H1 (cell line): ENCODE data around the gene PIGS. TPM values are rescaled to one million over a fixed set of nuclear protein-coding genes. Genes with fewer than 3 reads are reported as not detected.

Experiments used
- CTCF ChIA-PET: fragments of 300-600 bp; sonication (Branson Sonifier 250); formaldehyde crosslinking; loops from one replicate; lab custom pipeline; 2021; ENCODE audit not compliant: partially characterized antibody; lab: Charles Lee
- POLR2A ChIA-PET: fragments of 300-600 bp; sonication (Branson Sonifier 250); formaldehyde crosslinking; loops from one replicate; lab custom pipeline; 2021; ENCODE audit warnings: inconsistent platforms; ENCODE audit not compliant: partially characterized antibody; lab: Charles Lee
- DNase-seq, 2 experiments: peaks; one replicate each; pipeline versions ENCODE4 v3.0.0 to v3.0.0-alpha.2; 2010 to 2022; ENCODE audit warnings: low spot score in 2 of 2, low read depth in 1 of 2, mixed read lengths in 1 of 2
- FAIRE-seq: peaks from 2 replicates; lab custom pipeline; 2011; peaks lifted over from hg19 to GRCh38; lab: Jason Lieb, UNC
- H2AFZ ChIP-seq: 2 replicates; pipeline ENCODE4 v1.8.1; 2012; ENCODE audit warnings: low read length, inconsistent platforms
- H2AK5ac ChIP-seq: 2 replicates; pipeline ENCODE4 v1.6.1; 2013; ENCODE audit warnings: low read depth, low read length
- H2BK120ac ChIP-seq: replicated peaks from 2 replicates; pipeline ENCODE3; 2013; ENCODE audit warnings: low read depth, low read length, inconsistent platforms
- H2BK12ac ChIP-seq: 2 replicates; pipeline ENCODE4 v1.6.1; 2013; ENCODE audit warnings: low read depth, low read length
- H2BK15ac ChIP-seq: 2 replicates; pipeline ENCODE4 v1.6.1; 2013; ENCODE audit warnings: low read length
- H2BK20ac ChIP-seq: 2 replicates; pipeline ENCODE4 v1.6.1; 2013; ENCODE audit warnings: low read length
- H2BK5ac ChIP-seq: 2 replicates; pipeline ENCODE4 v1.6.1; 2013; ENCODE audit warnings: low read depth, low read length
- H3K14ac ChIP-seq: 2 replicates; pipeline ENCODE4 v1.6.1; 2013; ENCODE audit warnings: inconsistent platforms; ENCODE audit not compliant: insufficient read length
- H3K18ac ChIP-seq: 2 replicates; pipeline ENCODE4 v1.6.1; 2013; ENCODE audit warnings: low read length; ENCODE audit errors: extremely low read depth
- H3K23ac ChIP-seq: 2 replicates; pipeline ENCODE4 v1.6.1; 2013; ENCODE audit warnings: inconsistent platforms; ENCODE audit not compliant: insufficient read length
- H3K23me2 ChIP-seq: 2 replicates; pipeline ENCODE4 v1.6.1; 2013; ENCODE audit warnings: low read depth, low read length
- H3K27ac ChIP-seq: 2 replicates; pipeline ENCODE4 v1.6.1; 2011; ENCODE audit warnings: low read depth, low read length, inconsistent platforms
- H3K27me3 ChIP-seq, 4 experiments: replicated peaks in 1 of 4; 1 replicate in 1 of 4; 2 replicates in 3 of 4; pipeline versions ENCODE4 v1.6.1 to v1.8.1; 2011 to 2013; ENCODE audit warnings: low read length in 3 of 4, mild to moderate bottlenecking in 3 of 4, inconsistent platforms in 2 of 4, mixed read lengths in 2 of 4, moderate library complexity in 1 of 4; ENCODE audit not compliant: control insufficient read depth in 3 of 4, insufficient read depth in 3 of 4; ENCODE audit errors: extremely low read depth in 1 of 4
- H3K36me3 ChIP-seq, 4 experiments: 2 replicates each; pipeline versions ENCODE4 v1.6.1 to v1.8.1; 2011 to 2013; ENCODE audit warnings: mild to moderate bottlenecking in 4 of 4, low read length in 3 of 4, moderate library complexity in 2 of 4, control low read depth in 1 of 4, inconsistent platforms in 1 of 4; ENCODE audit not compliant: insufficient read depth in 4 of 4, control insufficient read depth in 2 of 4
- H3K4ac ChIP-seq: replicated peaks from 2 replicates; pipeline ENCODE3; 2013; ENCODE audit warnings: low read length, low read depth, mixed read lengths, inconsistent platforms; ENCODE audit not compliant: insufficient read length
- H3K4me1 ChIP-seq, 4 experiments: replicated peaks in 1 of 4; 1 replicate in 1 of 4; 2 replicates in 3 of 4; pipeline versions ENCODE4 v1.6.1 to v1.8.1; 2011 to 2013; ENCODE audit warnings: low read length in 3 of 4, inconsistent platforms in 2 of 4, mixed read lengths in 1 of 4; ENCODE audit not compliant: insufficient read depth in 4 of 4, control insufficient read depth in 3 of 4
- H3K4me2 ChIP-seq, 2 experiments: 2 replicates each; pipeline versions ENCODE4 v1.6.1 to v1.8.1; 2011 to 2013; ENCODE audit warnings: low read depth in 2 of 2, low read length in 2 of 2, control low read depth in 1 of 2, inconsistent platforms in 1 of 2, mild to moderate bottlenecking in 1 of 2; ENCODE audit not compliant: insufficient read depth in 1 of 2
- H3K4me3 ChIP-seq, 4 experiments: fragments of 200-600, 300-600 bp in 1 of 4; sonication (generic), shearing (Covaris generic), sonication (Bioruptor Twin) in 1 of 4; 2 replicates each; pipeline versions ENCODE4 v1.5.1 to v1.8.1; 2011 to 2016; ENCODE audit warnings: low read length in 4 of 4, low read depth in 3 of 4, control low read depth in 2 of 4, inconsistent platforms in 2 of 4, mild to moderate bottlenecking in 2 of 4, mixed read lengths in 1 of 4, moderate library complexity in 1 of 4; ENCODE audit not compliant: insufficient read depth in 2 of 4; ENCODE audit errors: extremely low read depth in 1 of 4
- H3K56ac ChIP-seq: replicated peaks from 2 replicates; pipeline ENCODE3; 2013; ENCODE audit warnings: low read depth, mild to moderate bottlenecking, mixed read lengths, low read length, inconsistent platforms; ENCODE audit not compliant: insufficient read length
- H3K79me1 ChIP-seq: 2 replicates; pipeline ENCODE4 v1.6.1; 2013; ENCODE audit warnings: low read depth, low read length, control low read depth
- H3K79me2 ChIP-seq, 2 experiments: 2 replicates each; pipeline versions ENCODE4 v1.6.1 to v1.8.1; 2012 to 2013; ENCODE audit warnings: low read length in 2 of 2, mild to moderate bottlenecking in 2 of 2, inconsistent platforms in 1 of 2; ENCODE audit not compliant: insufficient read depth in 2 of 2, control insufficient read depth in 1 of 2
- H3K9ac ChIP-seq, 4 experiments: replicated peaks in 1 of 4; 1 replicate in 1 of 4; 2 replicates in 3 of 4; pipeline versions ENCODE4 v1.6.1 to v1.8.1; 2011 to 2013; ENCODE audit warnings: low read depth in 3 of 4, low read length in 3 of 4, control low read depth in 2 of 4, mild to moderate bottlenecking in 2 of 4, moderate library complexity in 2 of 4, inconsistent platforms in 1 of 4; ENCODE audit errors: extremely low read depth in 1 of 4
- H3K9me3 ChIP-seq, 2 experiments: 2 replicates each; pipeline versions ENCODE4 v1.6.1 to v1.8.1; 2012 to 2013; ENCODE audit warnings: mild to moderate bottlenecking in 2 of 2, moderate library complexity in 2 of 2, control low read depth in 1 of 2, inconsistent platforms in 1 of 2, low read depth in 1 of 2, low read length in 1 of 2, mixed read lengths in 1 of 2; ENCODE audit not compliant: insufficient read depth in 2 of 2
- H4K20me1 ChIP-seq, 2 experiments: replicated peaks in 1 of 2; 2 replicates each; pipeline versions ENCODE3 to v1.8.1; 2011 to 2013; ENCODE audit warnings: inconsistent platforms in 2 of 2, low read length in 2 of 2, mild to moderate bottlenecking in 1 of 2; ENCODE audit not compliant: insufficient read depth in 2 of 2, control insufficient read depth in 1 of 2
- H4K5ac ChIP-seq: 2 replicates; pipeline ENCODE4 v1.6.1; 2013; ENCODE audit warnings: low read length, low read depth, mixed read lengths, inconsistent platforms; ENCODE audit not compliant: insufficient read length
- H4K8ac ChIP-seq: 2 replicates; pipeline ENCODE4 v1.8.0; 2013; ENCODE audit warnings: mild to moderate bottlenecking, moderate library complexity, low read length, inconsistent platforms; ENCODE audit not compliant: insufficient read depth; ENCODE audit errors: extremely low read depth
- H4K91ac ChIP-seq: replicated peaks from 2 replicates; pipeline ENCODE3; 2013; ENCODE audit warnings: low read length, mixed read lengths, inconsistent platforms; ENCODE audit not compliant: insufficient read length
- ATF2 ChIP-seq: IDR thresholded peaks from 2 replicates; pipeline ENCODE4 v1.6.1; 2012; ENCODE audit warnings: low read length, inconsistent platforms
- BACH1 ChIP-seq: IDR thresholded peaks from 2 replicates; pipeline ENCODE4 v1.6.1; 2012; ENCODE audit warnings: low read length, improper control_type of control experiment
- EP300 ChIP-seq, 2 experiments: IDR thresholded peaks; 1 replicate in 1 of 2; 2 replicates in 1 of 2; pipeline ENCODE4 v1.6.1; 2011 to 2012; ENCODE audit warnings: low read depth in 2 of 2, low read length in 2 of 2, mild to moderate bottlenecking in 2 of 2, borderline replicate concordance in 1 of 2, inconsistent platforms in 1 of 2, moderate library complexity in 1 of 2
- FOSL1 ChIP-seq: IDR thresholded peaks from 2 replicates; pipeline ENCODE4 v1.6.1; 2011; ENCODE audit warnings: mild to moderate bottlenecking, low read depth, low read length, moderate library complexity; ENCODE audit not compliant: insufficient read depth
- NRF1 ChIP-seq: IDR thresholded peaks from 2 replicates; pipeline ENCODE4 v1.6.1; 2011; ENCODE audit warnings: mild to moderate bottlenecking, low read depth, low read length, improper control_type of control experiment
- POLR2AphosphoS5 ChIP-seq: IDR thresholded peaks from 2 replicates; pipeline ENCODE4 v1.6.1; 2011; ENCODE audit warnings: low read depth, low read length
- RBBP5 ChIP-seq: IDR thresholded peaks from 2 replicates; pipeline ENCODE4 v1.7.1; 2012; ENCODE audit warnings: low read depth, mild to moderate bottlenecking, inconsistent platforms, low read length, moderate library complexity, borderline replicate concordance
- RFX5 ChIP-seq: IDR thresholded peaks from 2 replicates; pipeline ENCODE4 v1.6.1; 2011; ENCODE audit warnings: low read depth, low read length, improper control_type of control experiment, borderline replicate concordance
- SIRT6 ChIP-seq: IDR thresholded peaks from one replicate; pipeline ENCODE4 v1.7.1; 2012; ENCODE audit warnings: low read length, inconsistent platforms
- SP2 ChIP-seq: IDR thresholded peaks from 2 replicates; pipeline ENCODE4 v1.6.1; 2012; ENCODE audit warnings: mild to moderate bottlenecking, low read length, inconsistent platforms
- SUZ12 ChIP-seq: fragments of 200-600 bp; sonication (generic); IDR thresholded peaks from 2 replicates; pipeline ENCODE4 v1.6.1; 2012; ENCODE audit warnings: mild to moderate bottlenecking, inconsistent platforms, low read length, moderate library complexity, mixed read lengths
- USF2 ChIP-seq: IDR thresholded peaks from 2 replicates; pipeline ENCODE4 v1.6.1; 2011; ENCODE audit warnings: low read length, improper control_type of control experiment
- WGBS, 2 experiments: shearing (Covaris generic) in 1 of 2; methylation state at CpG; one replicate each; pipeline versions ENCODE4 v1.1.6 to v1.1.7; 2013 to 2015; ENCODE audit warnings: low lambda C conversion rate in 2 of 2, mixed read lengths in 2 of 2, inconsistent platforms in 1 of 2, low coverage in 1 of 2, missing lambda C conversion rate in 1 of 2; ENCODE audit not compliant: insufficient replicate concordance in 2 of 2, insufficient coverage in 1 of 2, insufficient read length in 1 of 2; ENCODE audit errors: extremely low coverage in 1 of 2, missing lambda C conversion rate in 1 of 2; 5-methylcytosine and 5-hydroxymethylcytosine counted together
- polyA plus RNA-seq, 7 experiments: library from polyadenylated mRNA; depleted of rRNA in 3 of 7; stranded (reverse) in 5 of 7; unstranded in 2 of 7; fragments of >200 nt in 5 of 7; fragments of 200-250 nt in 2 of 7; gene quantifications; 1 replicate in 5 of 7; 2 replicates in 1 of 7; 4 replicates in 1 of 7; pipeline versions ENCODE4 v1.2.1 to v1.2.3, GENCODE V29; 2011 to 2013; ENCODE audit warnings: missing spikeins in 2 of 7, mixed read lengths in 2 of 7
- total RNA-seq: library from RNA; stranded (reverse); fragmentation: NEBNext Ultra II Directional; extraction: Animal tissue kit (Norgen Biotek cat#: 25700); gene quantifications from 2 replicates; pipeline ENCODE4 v1.2.1, GENCODE V29; 2021

PIGS gene
- total and polyA plus RNA-seq, 2 of the 8 experiments (the other 6 are each of a cell fraction or from before 2014, with no cell fraction given) = 44.3 to 50.6 TPM

- Histone ChIP-seq H2BK15ac (no peak overlapping the region), H2BK120ac (no peak overlapping the region), H3K27me3 (no peaks in the 10 kb centered on the region), H3K79me2 (no peaks in the 10 kb centered on the region), H3K9me3 (no peaks in the 10 kb centered on the region), H2BK20ac (no peak overlapping the region), H4K8ac (no peak overlapping the region), H2AK5ac (no peak overlapping the region), H3K56ac (no peak overlapping the region), H3K23me2 (no peaks in the 10 kb centered on the region), H3K4me2 (no peak overlapping the region), H3K27ac (no peak overlapping the region), H4K5ac (no peak overlapping the region), H3K79me1 (no peaks in the 10 kb centered on the region), H3K14ac (no peak overlapping the region), H3K9ac (no peak overlapping the region), H2BK12ac (no peak overlapping the region), H3K4ac (no peak overlapping the region), H4K91ac (no peak overlapping the region), H3K4me1 (peaks cover 0 to 5% (median 0%) of the 10 kb centered on the region in 4 experiments; a peak in 2 of 7 replicates), H3K36me3 (no peaks in the 10 kb centered on the region), H4K20me1 (no peaks in the 10 kb centered on the region), H3K4me3 (no peak overlapping the region), H2AFZ (no peak overlapping the region), H3K18ac (no peak overlapping the region), H3K23ac (no peak overlapping the region), H2BK5ac (no peak overlapping the region)
- ChIA-PET CTCF (interaction anchor here (0.8 to 5.9 kb wide), 2 partner anchors 9 to 19 kb away, joined by 4 to 45 read pairs; no protein-coding TSS in a partner anchor), POLR2A (no interaction called here)
- DNase-seq = no peak
- 96% methylated on average over 4 of the region's 4 CpGs; no CpG with 5 or more reads in 1 of the 2 experiments for WGBS, 2 experiments
- no peak for FAIRE-seq
- TF ChIP-seq BACH1 = no peak
- no peak for TF ChIP-seq FOSL1
- no peak for TF ChIP-seq SIRT6
- no peak for TF ChIP-seq NRF1
- TF ChIP-seq POLR2AphosphoS5 = no peak
- no peak for TF ChIP-seq ATF2
- TF ChIP-seq SUZ12 = no peak
- no peak for TF ChIP-seq RFX5
- no peak for TF ChIP-seq SP2
- no peak for TF ChIP-seq EP300 (IDR thresholded peaks at IDR 0.05; ENCODE audit: borderline replicate concordance in 1 of 2, low read depth in 2 of 2, low read length in 2 of 2)
- no peak for TF ChIP-seq RBBP5
- no peak for TF ChIP-seq USF2
Observed at GRCh38 chr17:28530250-28530649, 41.1 kb downstream of the PIGS start.
